GM10266 (cell line): Measurements from ENCODE around the gene PTPN5.

Experiments
- DNase-seq: peaks from one replicate; pipeline ENCODE4 v3.0.0; 2012; ENCODE audit errors: extremely low spot score
- CTCF ChIP-seq: IDR thresholded peaks from 2 replicates; pipeline ENCODE4 v1.5.1; 2012; ENCODE audit warnings: mild to moderate bottlenecking, low read depth; ENCODE audit not compliant: control insufficient read depth, insufficient read depth; ENCODE audit errors: missing control alignments

Gene PTPN5

GRCh38 chr11:18710545-18710944 lies 81.1 kb downstream of the PTPN5 start:
- TF ChIP-seq CTCF = no peak

DNA sequence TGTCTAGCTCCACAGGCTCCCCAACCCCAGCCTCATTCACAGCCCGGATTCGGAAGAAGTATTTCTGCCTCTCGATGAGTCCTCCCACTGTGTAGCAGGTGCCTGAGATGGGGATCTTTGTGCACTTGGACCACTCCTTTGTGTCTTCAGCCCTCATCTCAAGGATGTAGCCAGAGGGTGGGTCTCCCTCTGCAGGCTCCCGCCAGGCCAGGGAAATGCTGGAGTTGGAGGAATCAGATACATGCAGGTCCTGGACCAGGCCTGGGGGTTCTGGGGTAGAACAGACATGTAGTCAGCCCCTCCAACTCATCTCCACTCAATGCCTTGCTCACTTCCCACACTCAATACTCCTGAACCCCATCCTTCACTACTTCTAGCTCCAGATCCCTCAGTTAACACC lies 82.2 kb downstream of the PTPN5 start:
- TF ChIP-seq CTCF = no peak
- no peak for DNase-seq

More at GRCh38 chr11:18710545-18710944, 81.1 kb downstream of the PTPN5 start:
- DNase-seq = no peak

DNA sequence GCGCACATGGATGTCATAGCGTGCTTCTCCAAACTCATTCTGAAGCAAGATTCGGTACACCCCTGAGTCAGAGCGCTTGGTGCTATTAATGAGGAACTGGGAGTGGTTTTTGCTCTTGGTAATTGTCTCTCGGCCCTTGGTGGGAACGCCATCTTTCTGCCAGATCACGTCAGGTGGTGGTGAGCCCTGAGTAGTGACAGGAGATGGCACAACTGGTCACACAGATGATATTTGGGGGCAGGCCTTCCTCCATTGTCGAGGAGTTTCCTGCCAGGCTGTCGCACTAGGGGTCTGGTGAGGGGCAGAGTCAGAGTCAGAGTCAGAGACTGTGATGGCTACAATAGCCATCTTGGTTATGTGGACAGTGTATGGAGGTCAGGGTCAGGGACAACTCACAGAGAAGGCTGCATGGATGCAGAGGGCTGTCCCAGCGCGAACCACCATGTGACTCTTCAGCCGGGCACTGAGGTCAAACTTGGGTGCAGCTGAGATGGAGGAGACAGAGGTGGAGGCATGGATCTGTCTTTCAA lies 83.7 kb downstream of the PTPN5 start:
- DNase-seq = no peak
- TF ChIP-seq CTCF = no peak

- no peak for TF ChIP-seq CTCF
- DNase-seq = no peak
Measured at GRCh38 chr11:18706330-18707243, 85.0 kb downstream of the PTPN5 start.

DNA sequence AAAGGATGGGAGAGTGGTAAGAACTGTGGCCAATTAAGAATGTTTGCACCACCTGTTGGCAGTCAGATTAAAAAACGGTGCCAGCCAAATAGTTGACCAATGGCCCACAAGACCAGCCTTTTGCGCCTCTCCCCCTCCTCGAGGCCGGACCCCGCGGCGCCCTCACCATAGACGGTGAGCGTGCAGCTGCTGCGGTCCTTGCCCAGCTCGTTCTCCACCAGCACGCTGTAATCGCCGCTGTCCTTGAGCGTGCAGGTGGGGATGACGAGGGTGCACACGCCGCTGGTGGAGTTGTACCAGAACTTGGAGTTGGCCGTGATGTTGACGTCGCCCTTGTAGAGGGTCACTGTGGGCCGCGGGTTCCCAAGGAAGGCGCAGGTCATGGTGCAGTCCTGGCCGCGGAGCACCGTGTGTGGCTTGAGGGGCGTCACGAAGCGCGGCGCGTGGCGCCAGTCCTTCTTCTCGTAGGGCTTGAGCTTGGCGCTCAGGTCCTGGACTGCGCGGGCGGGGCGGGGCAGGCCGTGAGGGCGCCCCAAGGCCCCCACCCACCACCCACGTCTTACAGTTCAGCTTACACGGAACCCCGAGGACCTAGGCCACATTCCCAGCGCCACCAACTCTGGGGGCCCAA lies 85.8 kb downstream of the PTPN5 start:
- DNase-seq = no peak
- TF ChIP-seq CTCF = no peak

- no peak for DNase-seq
- TF ChIP-seq CTCF = no peak
Measured at GRCh38 chr11:18704698-18705097, 86.9 kb downstream of the PTPN5 start.
